ENCODE measurements around the gene ATP9A. TPM values are rescaled to one million over a fixed set of nuclear protein-coding genes. Genes with fewer than 3 reads are reported as not detected.

The ATP9A gene
- total RNA-seq, 1 experiment from 2014 or later, result 16.8 TPM

- Histone ChIP-seq H3K9me2 (ENCODE audit: insufficient read depth) (no peaks in the 10 kb centered on the region), H3K4me1 (ENCODE audit: control insufficient read depth in 1 of 2, insufficient read depth in 2 of 2, low read length in 2 of 2) (peaks cover 5 to 16% of the 10 kb centered on the region in 2 experiments), H3K9ac (ENCODE audit: low read length) (peak overlapping the region; percentile 43), H3K4me2 (ENCODE audit: low read length) (peak overlapping the region; percentile 52), H2AFZ (ENCODE audit: low read depth, low read length, poor library complexity, severe bottlenecking) (no peak overlapping the region), H3K9me3 (ENCODE audit: control insufficient read depth in 1 of 2, insufficient read depth in 1 of 2, low read depth in 1 of 2, low read length in 2 of 2) (no peaks in the 10 kb centered on the region), H3K27ac (ENCODE audit: low read depth, low read length) (peak overlapping the region; percentile 58; the same call in 1 of the 2 replicates), H3K27me3 (ENCODE audit: insufficient read depth, low read length) (no peaks in the 10 kb centered on the region), H3K36me3 (ENCODE audit: control insufficient read depth in 1 of 2, insufficient read depth in 2 of 2, low read length in 2 of 2) (no peaks in the 10 kb centered on the region), H3K79me2 (ENCODE audit: insufficient read depth, low read length) (no peaks in the 10 kb centered on the region), H3K4me3 (replicated peaks in 1 of 2; ENCODE audit: low read depth in 1 of 2, low read length in 2 of 2) (no peak overlapping the region), H4K20me1 (ENCODE audit: insufficient read depth) (no peaks in the 10 kb centered on the region)
- ATAC-seq, result peak; percentile 90
- RAD21 ChIA-PET (ENCODE audit: low non-redundant PET in 1 of 2, low total read pairs in 2 of 2, uncharacterized antibody in 2 of 2, unreplicated experiment in 2 of 2), result no interaction called here
- intact Hi-C loops (cut with micrococcal nuclease), result no loop called here
- BruUV-seq (replicated peaks), result no TSS peak
- CTCF ChIA-PET, result no interaction called here
- POLR2A ChIA-PET, result no interaction called here
- DNase-seq (ENCODE audit: low read depth, low spot score), result peak; percentile 63
- TF ChIP-seq ZFX (IDR thresholded peaks at IDR 0.05) (no peak), ATF3 (IDR thresholded peaks at IDR 0.05) (no peak), YY1 (IDR thresholded peaks at IDR 0.05; ENCODE audit: extremely low read depth, insufficient replicate concordance, low read depth, low read length) (no peak), SP1 (IDR thresholded peaks at IDR 0.05; ENCODE audit: low read depth) (peak; percentile 61), SIN3A (IDR thresholded peaks at IDR 0.05; ENCODE audit: low read depth) (no peak), JUND (IDR thresholded peaks at IDR 0.05) (no peak; the same call in 1 of the 2 replicates), SRF (IDR thresholded peaks at IDR 0.05; ENCODE audit: low read depth) (no peak), CEBPB (IDR thresholded peaks at IDR 0.05; ENCODE audit: low read depth) (peak; percentile 66), CBX3 (IDR thresholded peaks at IDR 0.05; ENCODE audit: low read depth) (no peak), FOSL1 (IDR thresholded peaks at IDR 0.05; ENCODE audit: low read depth) (peak; percentile 28; the same call in 1 of the 2 replicates), RAD21 (IDR thresholded peaks at IDR 0.05; ENCODE audit: low read depth) (no peak), POLR2A (IDR thresholded peaks at IDR 0.05; ENCODE audit: borderline replicate concordance, extremely low read depth, insufficient read depth, insufficient read length) (no peak), ZNF274 (IDR thresholded peaks at IDR 0.05; ENCODE audit: low read depth, low read length) (no peak), TCF7L2 (IDR thresholded peaks at IDR 0.05; ENCODE audit: borderline replicate concordance, extremely low read depth, insufficient read depth, insufficient read length) (no peak), POLR2AphosphoS5 (IDR thresholded peaks at IDR 0.05; ENCODE audit: low read depth, low read length) (no peak), EZH2 (IDR thresholded peaks at IDR 0.05) (no peak), ELF1 (IDR thresholded peaks at IDR 0.05; ENCODE audit: borderline replicate concordance, low read depth) (no peak), EZH2phosphoT487 (IDR thresholded peaks at IDR 0.05; ENCODE audit: borderline replicate concordance) (no peak), MAX (IDR thresholded peaks at IDR 0.05) (0 out of 2 replicates have a peak, but pooled peaks have one; percentile 24), REST (IDR thresholded peaks at IDR 0.05; ENCODE audit: low read depth) (no peak)
- TF ChIP-seq, protein P1, sequence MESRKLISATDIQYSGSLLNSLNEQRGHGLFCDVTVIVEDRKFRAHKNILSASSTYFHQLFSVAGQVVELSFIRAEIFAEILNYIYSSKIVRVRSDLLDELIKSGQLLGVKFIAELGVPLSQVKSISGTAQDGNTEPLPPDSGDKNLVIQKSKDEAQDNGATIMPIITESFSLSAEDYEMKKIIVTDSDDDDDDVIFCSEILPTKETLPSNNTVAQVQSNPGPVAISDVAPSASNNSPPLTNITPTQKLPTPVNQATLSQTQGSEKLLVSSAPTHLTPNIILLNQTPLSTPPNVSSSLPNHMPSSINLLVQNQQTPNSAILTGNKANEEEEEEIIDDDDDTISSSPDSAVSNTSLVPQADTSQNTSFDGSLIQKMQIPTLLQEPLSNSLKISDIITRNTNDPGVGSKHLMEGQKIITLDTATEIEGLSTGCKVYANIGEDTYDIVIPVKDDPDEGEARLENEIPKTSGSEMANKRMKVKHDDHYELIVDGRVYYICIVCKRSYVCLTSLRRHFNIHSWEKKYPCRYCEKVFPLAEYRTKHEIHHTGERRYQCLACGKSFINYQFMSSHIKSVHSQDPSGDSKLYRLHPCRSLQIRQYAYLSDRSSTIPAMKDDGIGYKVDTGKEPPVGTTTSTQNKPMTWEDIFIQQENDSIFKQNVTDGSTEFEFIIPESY (IDR thresholded peaks at IDR 0.05; ENCODE audit: extremely low read depth, insufficient replicate concordance, low read length), result no peak
- TF ChIP-seq, protein P2, sequence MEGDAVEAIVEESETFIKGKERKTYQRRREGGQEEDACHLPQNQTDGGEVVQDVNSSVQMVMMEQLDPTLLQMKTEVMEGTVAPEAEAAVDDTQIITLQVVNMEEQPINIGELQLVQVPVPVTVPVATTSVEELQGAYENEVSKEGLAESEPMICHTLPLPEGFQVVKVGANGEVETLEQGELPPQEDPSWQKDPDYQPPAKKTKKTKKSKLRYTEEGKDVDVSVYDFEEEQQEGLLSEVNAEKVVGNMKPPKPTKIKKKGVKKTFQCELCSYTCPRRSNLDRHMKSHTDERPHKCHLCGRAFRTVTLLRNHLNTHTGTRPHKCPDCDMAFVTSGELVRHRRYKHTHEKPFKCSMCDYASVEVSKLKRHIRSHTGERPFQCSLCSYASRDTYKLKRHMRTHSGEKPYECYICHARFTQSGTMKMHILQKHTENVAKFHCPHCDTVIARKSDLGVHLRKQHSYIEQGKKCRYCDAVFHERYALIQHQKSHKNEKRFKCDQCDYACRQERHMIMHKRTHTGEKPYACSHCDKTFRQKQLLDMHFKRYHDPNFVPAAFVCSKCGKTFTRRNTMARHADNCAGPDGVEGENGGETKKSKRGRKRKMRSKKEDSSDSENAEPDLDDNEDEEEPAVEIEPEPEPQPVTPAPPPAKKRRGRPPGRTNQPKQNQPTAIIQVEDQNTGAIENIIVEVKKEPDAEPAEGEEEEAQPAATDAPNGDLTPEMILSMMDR (IDR thresholded peaks at IDR 0.05 in 2 of 3, conservative IDR thresholded peaks at IDR 0.05 in 1 of 3; ENCODE audit: borderline replicate concordance in 1 of 3, insufficient read depth in 1 of 3, low read depth in 2 of 3, low read length in 2 of 3), result no peak
Measured at GRCh38 chr20:51687108-51687507, 81.1 kb downstream of the ATP9A start.

All from HCT116 (cell line).